ENCODE data around the gene ADCY4.

DNA sequence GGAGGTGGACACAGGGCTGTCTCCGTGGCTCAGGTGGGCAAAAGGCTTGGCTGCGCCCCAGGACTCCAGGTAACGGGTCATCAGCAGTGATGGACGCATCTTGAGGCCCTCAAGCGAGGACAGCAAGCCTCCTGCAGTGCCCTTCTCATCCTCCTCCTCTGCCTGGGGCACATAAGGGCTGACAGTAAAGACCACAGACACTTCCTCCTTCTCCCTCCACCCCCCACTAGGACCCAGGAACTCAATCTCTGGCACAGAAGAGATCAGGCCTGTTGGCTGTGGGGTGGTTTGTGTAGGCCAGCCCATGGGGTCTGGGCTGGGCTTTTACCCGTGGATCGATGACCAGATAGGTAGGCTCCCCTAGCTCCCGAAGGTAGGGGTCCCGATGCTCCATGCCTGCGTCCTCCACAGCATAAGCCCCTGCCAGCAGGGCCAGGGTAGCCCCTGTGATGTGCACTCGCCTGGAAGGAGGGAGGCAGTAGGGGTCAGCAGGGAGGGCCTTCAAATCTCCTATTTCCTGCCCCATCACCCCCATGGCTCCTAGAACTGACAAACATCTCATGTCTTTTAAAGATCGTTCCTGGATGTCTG lies 5.7 kb downstream of the ADCY4 start:
- no peak for TF ChIP-seq POLR2A (IDR thresholded peaks at IDR 0.05)
- TF ChIP-seq, protein P1, sequence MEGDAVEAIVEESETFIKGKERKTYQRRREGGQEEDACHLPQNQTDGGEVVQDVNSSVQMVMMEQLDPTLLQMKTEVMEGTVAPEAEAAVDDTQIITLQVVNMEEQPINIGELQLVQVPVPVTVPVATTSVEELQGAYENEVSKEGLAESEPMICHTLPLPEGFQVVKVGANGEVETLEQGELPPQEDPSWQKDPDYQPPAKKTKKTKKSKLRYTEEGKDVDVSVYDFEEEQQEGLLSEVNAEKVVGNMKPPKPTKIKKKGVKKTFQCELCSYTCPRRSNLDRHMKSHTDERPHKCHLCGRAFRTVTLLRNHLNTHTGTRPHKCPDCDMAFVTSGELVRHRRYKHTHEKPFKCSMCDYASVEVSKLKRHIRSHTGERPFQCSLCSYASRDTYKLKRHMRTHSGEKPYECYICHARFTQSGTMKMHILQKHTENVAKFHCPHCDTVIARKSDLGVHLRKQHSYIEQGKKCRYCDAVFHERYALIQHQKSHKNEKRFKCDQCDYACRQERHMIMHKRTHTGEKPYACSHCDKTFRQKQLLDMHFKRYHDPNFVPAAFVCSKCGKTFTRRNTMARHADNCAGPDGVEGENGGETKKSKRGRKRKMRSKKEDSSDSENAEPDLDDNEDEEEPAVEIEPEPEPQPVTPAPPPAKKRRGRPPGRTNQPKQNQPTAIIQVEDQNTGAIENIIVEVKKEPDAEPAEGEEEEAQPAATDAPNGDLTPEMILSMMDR (IDR thresholded peaks at IDR 0.05), result no peak

Data from testis (tissue), 2 donors.